GM19452 (cell line): ENCODE results near the gene DPP6.
"Not testable (repeated sequence)": the region's sequence is repeated elsewhere in the genome, so short reads cannot be mapped to it uniquely, and the experiment has no call there.

Experiments used
- ATAC-seq: cut with Tn5 transposase; IDR thresholded peaks from one replicate; pipeline ENCODE4 v1.9.1; 2021; ENCODE audit not compliant: unreplicated experiment

DPP6 gene

GRCh38 chr7:154072395-154073181, 20.4 kb downstream of the DPP6 start:
- ATAC-seq = not testable (repeated sequence)

GRCh38 chr7:154078523-154078922, 26.3 kb downstream of the DPP6 start:
- ATAC-seq = not testable (repeated sequence)

GRCh38 chr7:154080249-154080648, 28.1 kb downstream of the DPP6 start:
- not testable (repeated sequence) for ATAC-seq

- not testable (repeated sequence) for ATAC-seq
Measured at GRCh38 chr7:154087037-154087725, 35.0 kb downstream of the DPP6 start.

GRCh38 chr7:154092093-154092492, 39.9 kb downstream of the DPP6 start:
- not testable (repeated sequence) for ATAC-seq

GRCh38 chr7:154095201-154095600, 43.0 kb downstream of the DPP6 start:
- ATAC-seq = not testable (repeated sequence)

- ATAC-seq = not testable (repeated sequence)
Measured at GRCh38 chr7:154105063-154105462, 52.9 kb downstream of the DPP6 start.

GRCh38 chr7:154109615-154110014, 57.4 kb downstream of the DPP6 start:
- not testable (repeated sequence) for ATAC-seq

- not testable (repeated sequence) for ATAC-seq
Measured at GRCh38 chr7:154113732-154114351, 61.6 kb downstream of the DPP6 start.

GRCh38 chr7:154117411-154118390, 65.5 kb downstream of the DPP6 start:
- not testable (repeated sequence) for ATAC-seq

- ATAC-seq = not testable (repeated sequence)
Measured at GRCh38 chr7:154120825-154121224, 68.6 kb downstream of the DPP6 start.

GRCh38 chr7:154122720-154123119, 70.5 kb downstream of the DPP6 start:
- not testable (repeated sequence) for ATAC-seq

- ATAC-seq = not testable (repeated sequence)
Measured at GRCh38 chr7:154123397-154123796, 71.2 kb downstream of the DPP6 start.

GRCh38 chr7:154129142-154129541, 76.9 kb downstream of the DPP6 start:
- not testable (repeated sequence) for ATAC-seq

GRCh38 chr7:154132617-154133016, 80.4 kb downstream of the DPP6 start:
- not testable (repeated sequence) for ATAC-seq

GRCh38 chr7:154133703-154134277, 81.6 kb downstream of the DPP6 start:
- not testable (repeated sequence) for ATAC-seq

GRCh38 chr7:154134698-154135097, 82.5 kb downstream of the DPP6 start:
- ATAC-seq = not testable (repeated sequence)

- ATAC-seq = not testable (repeated sequence)
Measured at GRCh38 chr7:154135646-154136045, 83.4 kb downstream of the DPP6 start.

GRCh38 chr7:154145922-154146706, 93.9 kb downstream of the DPP6 start:
- ATAC-seq = not testable (repeated sequence)
